Prostate gland (tissue), 2 donors: ENCODE results near the gene BRF1. TPM values are rescaled to one million over a fixed set of nuclear protein-coding genes. Genes with fewer than 3 reads are reported as not detected.
"Not testable (repeated sequence)": the region's sequence is repeated elsewhere in the genome, so short reads cannot be mapped to it uniquely, and the experiment has no call there.

Experiments
- DNase-seq: peaks from one replicate; pipeline ENCODE4 v3.0.0-alpha.2; 2019; ENCODE audit warnings: low spot score
- H3K27ac ChIP-seq, 2 donors: fragments of 200-600 bp; sonication (generic); 2 replicates each; pipeline ENCODE4 v1.5.1; 2017 to 2019
- H3K27me3 ChIP-seq: fragments of 200-600 bp; sonication (generic); replicated peaks from 2 replicates; pipeline ENCODE4 v1.5.1; 2019; ENCODE audit not compliant: insufficient read depth
- H3K36me3 ChIP-seq, 2 donors: fragments of 200-600 bp; sonication (generic); 1 replicate in 1 of 2; 2 replicates in 1 of 2; pipeline versions ENCODE4 v1.5.1 to v1.8.1; 2017 to 2019
- H3K4me1 ChIP-seq: fragments of 200-600 bp; sonication (generic); replicated peaks from 2 replicates; pipeline ENCODE4 v1.5.1; 2019
- H3K4me3 ChIP-seq, 2 donors: fragments of 200-600 bp; sonication (generic); 2 replicates each; pipeline ENCODE4 v1.5.1; 2017 to 2019
- H3K9me3 ChIP-seq: fragments of 200-600 bp; sonication (generic); 2 replicates; pipeline ENCODE4 v1.5.1; 2017
- POLR2A ChIP-seq: fragments of 450-650 bp; IDR thresholded peaks from one replicate; pipeline ENCODE4 v1.6.1; 2016; ENCODE audit warnings: antibody characterized with exemption, mild to moderate bottlenecking
- POLR2AphosphoS5 ChIP-seq: sonication (generic); formaldehyde crosslinking; IDR thresholded peaks from one replicate; pipeline ENCODE4 v1.6.1; 2017; ENCODE audit warnings: antibody characterized with exemption
- WGBS: methylation state at CpG from one replicate; pipeline ENCODE4 v1.1.5; 2018; 5-methylcytosine and 5-hydroxymethylcytosine counted together
- intact Hi-C: fragments of 100-400 bp; cut with DNase I; formaldehyde crosslinking; loops from one replicate; pipeline ENCODE4 v1.14.2; 2022
- total RNA-seq, 2 donors: library from RNA; depleted of rRNA; stranded (reverse); fragments of >200 nt; gene quantifications; one replicate each; pipeline ENCODE4 v1.1.0, GENCODE V29; 2016
- TF ChIP-seq, protein P1 (sequence below), 4 experiments: fragments of 200-600 bp in 2 of 4; fragments of 450-650 bp in 2 of 4; sonication (generic) in 2 of 4; IDR thresholded peaks; 1 replicate in 3 of 4; 2 replicates in 1 of 4; pipeline ENCODE4 v1.5.1; 2016 to 2019; ENCODE audit warnings: antibody characterized with exemption in 4 of 4, mild to moderate bottlenecking in 2 of 4, moderate library complexity in 2 of 4

BRF1 gene
- total RNA-seq, 2 donors from 2014 or later = 64.9 to 88.9 TPM

DNA sequence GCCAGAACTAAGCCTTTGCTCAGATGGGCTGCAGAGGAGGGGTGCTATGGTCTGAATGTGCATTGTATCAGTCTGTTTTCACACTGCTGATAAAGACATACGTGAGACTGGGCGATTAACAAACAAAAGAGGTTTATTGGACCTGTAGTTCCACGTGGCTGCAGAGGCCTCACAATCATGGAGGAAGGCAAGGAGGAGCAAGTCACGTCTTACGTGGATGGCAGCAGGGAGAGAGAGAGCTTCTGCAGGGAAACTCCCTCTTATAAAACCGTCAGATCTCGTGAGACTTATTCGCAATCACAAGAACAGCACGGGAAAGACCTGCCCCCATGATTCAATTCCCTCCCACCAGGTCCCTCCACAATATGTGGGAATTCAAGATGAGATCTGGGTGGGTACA is 3.8 kb upstream of the BRF1 start:
- 63% methylated on average over 9 of the region's 9 CpGs for WGBS
- Histone ChIP-seq H3K36me3 (no peaks in the 10 kb centered on the region), H3K27me3 (no peaks in the 10 kb centered on the region), H3K4me1 (no peaks in the 10 kb centered on the region), H3K4me3 (no peak overlapping the region), H3K27ac (no peak overlapping the region), H3K9me3 (no peaks in the 10 kb centered on the region)
- TF ChIP-seq POLR2AphosphoS5 = no peak
- TF ChIP-seq POLR2A = no peak
- TF ChIP-seq, protein P1, sequence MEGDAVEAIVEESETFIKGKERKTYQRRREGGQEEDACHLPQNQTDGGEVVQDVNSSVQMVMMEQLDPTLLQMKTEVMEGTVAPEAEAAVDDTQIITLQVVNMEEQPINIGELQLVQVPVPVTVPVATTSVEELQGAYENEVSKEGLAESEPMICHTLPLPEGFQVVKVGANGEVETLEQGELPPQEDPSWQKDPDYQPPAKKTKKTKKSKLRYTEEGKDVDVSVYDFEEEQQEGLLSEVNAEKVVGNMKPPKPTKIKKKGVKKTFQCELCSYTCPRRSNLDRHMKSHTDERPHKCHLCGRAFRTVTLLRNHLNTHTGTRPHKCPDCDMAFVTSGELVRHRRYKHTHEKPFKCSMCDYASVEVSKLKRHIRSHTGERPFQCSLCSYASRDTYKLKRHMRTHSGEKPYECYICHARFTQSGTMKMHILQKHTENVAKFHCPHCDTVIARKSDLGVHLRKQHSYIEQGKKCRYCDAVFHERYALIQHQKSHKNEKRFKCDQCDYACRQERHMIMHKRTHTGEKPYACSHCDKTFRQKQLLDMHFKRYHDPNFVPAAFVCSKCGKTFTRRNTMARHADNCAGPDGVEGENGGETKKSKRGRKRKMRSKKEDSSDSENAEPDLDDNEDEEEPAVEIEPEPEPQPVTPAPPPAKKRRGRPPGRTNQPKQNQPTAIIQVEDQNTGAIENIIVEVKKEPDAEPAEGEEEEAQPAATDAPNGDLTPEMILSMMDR (IDR thresholded peaks at IDR 0.05) = no peak
- no peak for DNase-seq
- intact Hi-C loops = no loop called here

DNA sequence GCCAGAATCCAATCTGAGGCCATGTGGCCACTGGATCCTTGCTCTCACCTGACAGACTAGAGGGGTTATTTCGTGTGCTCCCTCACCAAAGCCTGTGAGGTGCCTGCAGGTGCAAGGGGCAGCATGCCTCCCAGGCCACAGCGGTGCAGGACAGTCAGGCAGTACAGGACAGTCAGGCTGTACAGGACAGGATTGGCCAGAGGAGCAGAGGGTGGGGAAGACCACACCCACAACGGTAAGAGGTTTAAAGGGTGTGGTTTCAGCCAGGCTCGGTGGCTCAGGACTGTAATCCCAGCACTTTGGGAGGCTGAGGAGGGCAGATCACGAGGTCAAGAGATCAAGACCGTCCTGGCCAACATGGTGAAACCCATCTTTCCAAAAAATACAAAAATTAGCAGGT is 3.1 kb upstream of the BRF1 start:
- no peaks in the 10 kb centered on the region for H3K9me3 ChIP-seq
- 78% methylated on average over 6 of the region's 6 CpGs for WGBS
- peaks cover 3% of the 10 kb centered on the region for H3K4me1 ChIP-seq
- intact Hi-C loops = no loop called here
- TF ChIP-seq, protein P1 (IDR thresholded peaks at IDR 0.05) = no peak
- TF ChIP-seq POLR2A (no peak), POLR2AphosphoS5 (no peak)
- no peak overlapping the region for H3K27ac ChIP-seq
- H3K4me3 ChIP-seq = no peak overlapping the region
- H3K36me3 ChIP-seq = no peaks in the 10 kb centered on the region
- no peaks in the 10 kb centered on the region for H3K27me3 ChIP-seq
- no peak for DNase-seq

DNA sequence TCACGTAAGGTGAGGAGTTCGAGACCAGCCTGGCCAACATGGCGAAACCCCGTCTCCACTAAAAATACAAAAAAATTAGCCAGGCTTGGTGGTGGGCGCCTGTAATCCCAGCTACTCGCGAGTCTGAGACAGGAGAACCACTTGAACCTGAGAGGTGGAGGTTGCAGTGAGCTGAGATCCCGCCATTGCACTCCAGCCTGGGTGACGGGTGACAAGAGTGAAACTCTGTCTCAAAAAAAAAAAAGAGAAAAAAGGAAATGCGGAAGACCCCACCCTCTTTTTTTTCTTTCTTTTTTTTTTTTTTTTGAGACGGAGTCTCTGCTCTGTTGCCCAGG is 1.1 kb upstream of the BRF1 start:
- H3K36me3 ChIP-seq, DNase-seq, H3K4me1 ChIP-seq, H3K9me3 ChIP-seq, H3K27me3 ChIP-seq: not testable (repeated sequence)
- 82% methylated on average over 11 of the region's 11 CpGs for WGBS
- peak overlapping the region in 1 of 2 donors; percentile 97 for H3K27ac ChIP-seq
- intact Hi-C loops = loop anchor here (1.0 kb wide), 1 partner anchor 12 kb away; the partner anchor contains the start of gene PACS2
- peak overlapping the region; percentile 70 to 71 for H3K4me3 ChIP-seq

DNA sequence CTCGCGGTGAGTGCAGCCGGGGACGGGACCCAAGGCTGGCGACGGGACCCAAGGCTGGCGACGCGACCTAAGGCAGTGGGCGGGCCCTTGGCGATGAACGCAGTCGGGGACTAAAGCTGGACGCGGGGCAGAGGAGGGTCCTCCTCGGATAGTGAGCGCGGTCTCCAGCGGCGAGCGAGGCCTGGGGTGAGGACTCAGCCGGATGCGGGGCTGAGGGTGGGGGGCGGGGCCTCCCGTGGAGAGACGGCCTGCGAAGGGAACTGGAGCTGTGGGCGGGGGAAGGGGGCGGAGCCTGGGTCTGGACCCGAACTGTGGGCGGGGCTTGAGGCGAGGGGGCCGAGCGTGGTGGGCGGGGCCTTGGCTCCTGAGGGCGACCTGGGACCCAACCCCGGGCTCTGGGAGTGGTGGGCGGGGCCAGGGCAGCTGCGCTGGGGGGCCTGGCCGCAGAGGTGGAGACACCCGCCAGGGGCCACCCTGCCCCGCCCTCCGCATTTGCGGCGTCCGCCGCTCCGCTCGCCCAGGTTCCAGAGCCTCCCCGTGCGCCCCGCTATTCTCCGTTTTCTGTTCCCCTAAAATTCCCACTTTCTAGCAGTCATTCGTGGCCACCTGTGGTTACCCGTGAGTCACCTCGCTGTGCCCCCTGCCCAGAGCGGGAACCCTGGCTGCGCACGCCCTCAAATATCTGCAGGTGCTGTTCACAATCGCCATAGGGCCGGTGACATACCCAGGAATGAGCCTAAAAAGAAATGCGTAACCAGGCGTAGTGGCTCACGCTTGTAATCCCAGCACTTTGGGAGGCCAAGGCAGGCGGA is 508 bp upstream of the BRF1 start:
- peaks cover 3% of the 10 kb centered on the region for H3K4me1 ChIP-seq
- no peaks in the 10 kb centered on the region for H3K9me3 ChIP-seq
- intact Hi-C loops = loop anchor here (1.0 kb wide), 1 partner anchor 13 kb away; the partner anchor contains the start of gene PACS2
- peak overlapping the region; percentile 70 to 71 for H3K4me3 ChIP-seq
- DNase-seq = peak; percentile 98
- 7% methylated on average over 57 of the region's 65 CpGs for WGBS
- no peaks in the 10 kb centered on the region for H3K27me3 ChIP-seq
- peak overlapping the region; percentile 96 to 97 for H3K27ac ChIP-seq
- H3K36me3 ChIP-seq = no peaks in the 10 kb centered on the region
- peak; percentile 22 for TF ChIP-seq POLR2AphosphoS5
- TF ChIP-seq, protein P1 (IDR thresholded peaks at IDR 0.05) = no peak

DNA sequence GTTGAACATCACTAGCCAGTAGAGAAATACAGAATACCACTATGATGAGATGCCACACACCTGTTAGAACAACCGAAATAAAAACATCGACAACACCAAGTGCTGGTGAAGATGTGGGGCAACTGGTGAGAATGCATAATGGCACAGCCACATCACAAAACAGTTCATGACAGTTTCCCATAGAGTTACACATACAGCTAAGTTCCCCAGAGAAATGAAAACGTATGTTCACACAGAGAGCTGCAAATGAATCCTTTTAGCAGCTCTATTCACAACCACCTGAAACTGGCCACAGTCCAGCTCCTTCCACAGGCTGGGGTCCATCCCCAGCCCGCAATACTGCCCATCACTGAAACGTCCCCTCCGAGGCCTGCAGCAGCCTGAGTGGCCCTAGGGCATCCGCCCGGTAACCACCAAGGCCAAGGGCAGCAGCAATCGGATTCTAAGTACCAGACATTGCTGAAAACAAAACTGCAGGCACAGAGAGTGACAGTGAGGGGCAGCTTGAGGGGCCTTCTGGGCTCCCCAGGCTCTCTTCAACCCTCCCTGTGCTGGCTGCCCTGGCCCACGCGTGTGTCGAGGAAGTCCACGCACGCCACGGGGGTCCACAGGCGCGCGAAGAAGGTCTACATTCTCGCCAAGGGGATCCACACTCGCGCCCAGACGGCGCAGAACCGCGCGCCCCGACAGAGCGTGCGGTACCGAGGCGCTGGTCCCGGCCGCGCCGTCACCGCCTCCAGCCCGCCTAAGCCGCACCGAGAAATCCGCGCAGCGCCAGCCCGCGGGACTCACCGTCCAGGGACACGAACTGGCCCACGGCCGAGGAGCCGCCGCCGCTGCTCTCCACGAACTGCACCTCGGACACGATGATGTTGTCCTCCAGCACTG is 903 bp downstream of the BRF1 start:
- H3K36me3 ChIP-seq = no peaks in the 10 kb centered on the region
- H3K27me3 ChIP-seq = no peaks in the 10 kb centered on the region
- peak overlapping the region; percentile 70 to 71 for H3K4me3 ChIP-seq
- H3K4me1 ChIP-seq = peaks cover 3% of the 10 kb centered on the region
- intact Hi-C loops = no loop called here
- peak overlapping the region; percentile 96 to 97 for H3K27ac ChIP-seq
- H3K9me3 ChIP-seq = no peaks in the 10 kb centered on the region
- no peak for DNase-seq
- WGBS = 6% methylated on average over 38 of the region's 54 CpGs
- TF ChIP-seq, protein P1 (IDR thresholded peaks at IDR 0.05) = no peak
- no peak for TF ChIP-seq POLR2AphosphoS5
- no peak for TF ChIP-seq POLR2A

DNA sequence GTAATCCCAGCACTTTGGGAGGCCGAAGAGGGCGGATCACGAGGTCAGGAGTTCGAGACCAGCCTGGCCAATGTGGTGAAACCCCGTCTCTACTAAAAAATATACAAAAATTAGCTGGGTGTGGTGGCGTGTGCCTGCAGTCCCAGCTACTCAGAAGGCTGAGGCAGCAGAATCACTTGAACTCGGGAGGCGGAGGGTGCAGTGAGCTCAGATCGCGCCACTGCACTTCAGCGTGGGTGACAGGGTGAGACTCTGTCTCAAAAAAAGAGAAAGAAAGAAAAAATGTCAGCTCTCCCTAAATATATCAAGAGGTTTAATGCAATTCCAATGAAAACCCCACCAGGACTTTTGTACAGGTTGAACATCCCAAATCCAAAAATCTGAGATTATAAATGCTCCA is 3.5 kb downstream of the BRF1 start:
- DNase-seq, H3K27me3 ChIP-seq, H3K27ac ChIP-seq, H3K9me3 ChIP-seq, intact Hi-C loops, H3K36me3 ChIP-seq, H3K4me1 ChIP-seq, H3K4me3 ChIP-seq: not testable (repeated sequence)
- 97% methylated on average over 11 of the region's 11 CpGs for WGBS
